GM12875 (cell line): ENCODE data around the gene MACROD1.

Experiments
- H3K4me3 ChIP-seq: one replicate; pipeline ENCODE4 v1.5.1; 2011; ENCODE audit warnings: low read depth, low read length, control low read depth
- CTCF ChIP-seq: IDR thresholded peaks from 2 replicates; pipeline ENCODE4 v1.5.1; 2011; ENCODE audit warnings: low read depth, mild to moderate bottlenecking, control low read depth, inconsistent platforms, low read length, moderate library complexity, borderline replicate concordance; ENCODE audit not compliant: insufficient read depth

The MACROD1 gene

GRCh38 chr11:64103277-64103985 lies 62.5 kb downstream of the MACROD1 start:
- no peak for TF ChIP-seq CTCF
- no peak overlapping the region for H3K4me3 ChIP-seq

DNA sequence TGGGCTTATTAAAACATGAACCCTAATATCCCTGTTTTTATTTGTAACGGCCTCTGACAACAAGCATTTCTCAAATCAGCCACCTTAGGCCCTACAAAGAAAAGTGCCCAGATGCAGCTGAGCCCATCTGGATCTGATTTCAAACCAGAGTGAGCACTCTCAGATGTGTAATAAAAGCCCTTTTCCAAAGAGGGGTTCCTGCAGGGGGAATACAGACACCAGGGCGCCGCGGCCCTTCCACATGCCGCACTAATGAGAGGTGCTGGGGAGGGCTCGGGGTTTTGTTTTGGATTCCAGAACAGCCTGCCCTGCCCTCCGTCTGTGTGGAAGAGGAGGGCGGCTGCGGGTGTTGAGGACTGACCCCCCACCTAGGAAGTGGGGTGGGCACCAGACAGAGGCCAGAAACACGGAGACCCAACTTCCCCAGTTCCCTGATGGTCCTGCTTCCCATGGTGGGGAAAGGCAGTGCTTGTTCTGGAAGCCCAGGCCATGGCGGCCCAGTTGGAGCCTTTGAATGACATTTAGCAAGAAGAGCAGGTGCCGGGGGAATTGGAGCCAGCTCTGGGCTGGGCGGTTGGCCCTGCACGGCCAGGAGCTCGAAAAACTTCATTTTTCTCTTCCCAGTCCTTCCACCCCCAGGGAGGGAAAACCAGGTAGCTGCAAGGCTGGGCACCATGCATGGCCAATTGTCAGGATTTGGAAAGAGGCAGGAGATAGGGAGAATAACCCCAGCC lies 63.7 kb downstream of the MACROD1 start:
- TF ChIP-seq CTCF, result no peak

GRCh38 chr11:64101461-64101860 lies 64.5 kb downstream of the MACROD1 start:
- TF ChIP-seq CTCF, result no peak
- no peak overlapping the region for H3K4me3 ChIP-seq

More for the DNA sequence above, 63.7 kb downstream of the MACROD1 start:
- no peak overlapping the region for H3K4me3 ChIP-seq

DNA sequence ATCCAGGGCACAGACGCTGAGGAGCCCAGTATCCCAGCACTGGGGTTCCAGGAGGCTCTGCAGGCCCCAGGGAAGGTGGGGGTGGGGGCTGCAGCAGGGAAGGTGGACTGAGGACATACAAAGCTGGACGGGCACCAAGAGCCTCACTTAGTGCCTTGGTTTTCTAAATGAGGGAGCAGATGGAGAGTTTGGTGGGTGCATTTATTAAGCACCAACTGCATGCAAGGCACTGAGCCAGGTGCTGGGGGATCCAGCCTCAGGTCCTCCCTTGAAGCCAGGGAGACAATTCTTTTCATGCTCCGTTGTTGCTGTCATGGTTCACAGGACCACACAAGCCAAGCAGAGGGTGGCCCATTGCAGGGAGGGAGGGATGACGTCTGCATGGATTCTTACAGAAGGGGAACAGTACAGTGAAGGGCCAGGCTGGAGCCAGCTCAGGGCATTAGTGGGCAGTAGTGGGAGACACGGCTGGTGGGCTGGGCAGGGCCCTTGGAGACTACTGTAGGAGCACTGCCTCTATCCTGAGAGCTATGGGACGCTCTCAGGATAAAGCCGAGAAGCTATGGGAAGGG lies 65.0 kb downstream of the MACROD1 start:
- no peak for TF ChIP-seq CTCF
- no peak overlapping the region for H3K4me3 ChIP-seq

DNA sequence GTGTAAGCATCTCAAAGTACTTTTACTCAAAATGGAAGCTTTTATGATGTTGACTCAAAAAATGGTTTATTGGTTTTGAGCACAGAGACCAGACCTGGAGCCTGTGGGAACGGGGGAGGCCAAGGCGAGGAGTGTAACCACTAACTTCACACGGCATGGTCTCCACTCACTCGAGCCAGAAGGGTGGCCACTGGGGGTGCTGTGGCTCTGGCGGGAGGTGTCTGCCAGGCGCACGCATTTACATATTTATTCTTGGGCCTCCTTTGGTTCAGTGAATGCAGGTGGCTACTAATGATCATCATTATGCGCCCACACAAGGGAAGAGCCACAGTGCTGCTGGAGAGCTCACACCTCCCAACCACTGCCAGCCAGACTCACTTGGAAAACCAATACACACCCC lies 65.6 kb downstream of the MACROD1 start:
- no peak overlapping the region for H3K4me3 ChIP-seq
- peak; percentile 69; the same call in 1 of the 2 replicates for TF ChIP-seq CTCF

- TF ChIP-seq CTCF, result no peak
- no peak overlapping the region for H3K4me3 ChIP-seq
These were observed 66.5 kb downstream of the MACROD1 start for GRCh38 chr11:64099436-64099835.
